HepG2 (cell line): ENCODE results near the gene ATG7. TPM values are rescaled to one million over a fixed set of nuclear protein-coding genes. Genes with fewer than 3 reads are reported as not detected.

Experiments
- ATAC-seq: fragments of 200-7000 bp; cut with Tn5 transposase; 3 replicates; pipeline ENCODE4 v1.9.1; 2020; ENCODE audit warnings: mild to moderate bottlenecking, moderate library complexity
- BruUV-seq: library from RNA; stranded (reverse); fragments of 400-500 nt; replicated peaks from 2 replicates; lab custom pipeline; 2021; lab: Mats Ljungman, UMichigan
- CTCF ChIA-PET: fragments of 300-600 bp; formaldehyde crosslinking; extraction: SDS; loops from one replicate; lab custom pipeline; 2021; ENCODE audit warnings: low total read pairs, inconsistent platforms, low intra/inter-chr PET ratio; lab: Yijun Ruan, JAX
- POLR2A ChIA-PET: fragments of 350-600 bp; sonication (Branson Sonifier 250); formaldehyde crosslinking; loops from one replicate; lab custom pipeline; 2020; ENCODE audit warnings: antibody characterized with exemption, inconsistent platforms; lab: Yijun Ruan, JAX
- DNase-seq: peaks from one replicate; pipeline ENCODE4 v3.0.0-alpha.2; 2015; ENCODE audit warnings: low spot score
- FAIRE-seq: peaks from 3 replicates; lab custom pipeline; 2011; peaks lifted over from hg19 to GRCh38; lab: Jason Lieb, UNC
- H2AFZ ChIP-seq: one replicate; pipeline ENCODE4 v1.6.1; 2011; ENCODE audit warnings: low read length, inconsistent platforms
- H3K27ac ChIP-seq: fragments of 300-600 bp; 3 replicates; pipeline ENCODE4 v1.8.0; 2011; ENCODE audit warnings: mixed run types, mild to moderate bottlenecking, mixed read lengths, low read length, inconsistent platforms; ENCODE audit not compliant: insufficient read depth; ENCODE audit errors: extremely low read length
- H3K27me3 ChIP-seq, 2 experiments: fragments of 200-600 bp in 1 of 2; 2 replicates in 1 of 2; 3 replicates in 1 of 2; pipeline versions ENCODE4 v1.6.0 to v1.8.0; 2011; ENCODE audit warnings: low read length in 2 of 2, mild to moderate bottlenecking in 2 of 2, moderate library complexity in 2 of 2, inconsistent platforms in 1 of 2; ENCODE audit not compliant: insufficient read depth in 2 of 2, control insufficient read depth in 1 of 2
- H3K36me3 ChIP-seq, 2 experiments: fragments of 200-600 bp in 1 of 2; replicated peaks in 1 of 2; 2 replicates in 1 of 2; 3 replicates in 1 of 2; pipeline versions ENCODE4 v1.5.1 to v1.8.0; 2011; ENCODE audit warnings: low read length in 2 of 2, inconsistent platforms in 1 of 2; ENCODE audit not compliant: insufficient read depth in 2 of 2, control insufficient read depth in 1 of 2
- H3K4me1 ChIP-seq: 2 replicates; pipeline ENCODE4 v1.5.1; 2012; ENCODE audit warnings: low read length, inconsistent platforms; ENCODE audit not compliant: insufficient read depth
- H3K4me2 ChIP-seq: 2 replicates; pipeline ENCODE4 v1.6.0; 2011; ENCODE audit warnings: low read depth, low read length, inconsistent platforms
- H3K4me3 ChIP-seq, 3 experiments: fragments of 200-600 bp in 1 of 3; sonication (generic), shearing (Covaris generic) in 1 of 3; replicated peaks in 1 of 3; 2 replicates each; pipeline ENCODE4 v1.5.1; 2011 to 2016; ENCODE audit warnings: low read length in 3 of 3, inconsistent platforms in 2 of 3, low read depth in 2 of 3, mild to moderate bottlenecking in 2 of 3, control low read depth in 1 of 3, mixed read lengths in 1 of 3; ENCODE audit not compliant: insufficient read depth in 1 of 3
- H3K79me2 ChIP-seq: one replicate; pipeline ENCODE4 v1.6.1; 2011; ENCODE audit warnings: low read length, inconsistent platforms; ENCODE audit not compliant: insufficient read depth
- H3K9ac ChIP-seq: 2 replicates; pipeline ENCODE4 v1.6.0; 2011; ENCODE audit warnings: mild to moderate bottlenecking, low read depth, low read length, inconsistent platforms; ENCODE audit not compliant: insufficient read depth
- H3K9me3 ChIP-seq: 2 replicates; pipeline ENCODE4 v1.5.1; 2012; ENCODE audit warnings: mild to moderate bottlenecking, low read length
- H4K20me1 ChIP-seq: 2 replicates; pipeline ENCODE4 v1.6.0; 2011; ENCODE audit warnings: inconsistent platforms, mild to moderate bottlenecking, low read length, moderate library complexity; ENCODE audit not compliant: insufficient read depth
- FOXA1 ChIP-seq, 2 experiments: fragments of 450-650 bp in 1 of 2; sonication (generic) in 1 of 2; formaldehyde crosslinking in 1 of 2; IDR thresholded peaks; 2 replicates each; pipeline versions ENCODE4 v1.4.0 to v1.6.1; 2016 to 2020; ENCODE audit warnings: missing genetic modification reagents in 1 of 2
- HNRNPK ChIP-seq: fragments of 200-400 bp; formaldehyde crosslinking; IDR thresholded peaks from 2 replicates; pipeline ENCODE4 v1.6.1; 2018; ENCODE audit warnings: low read length, low read depth, moderate library complexity, mild to moderate bottlenecking; ENCODE audit not compliant: poor library complexity, severe bottlenecking
- HOXA7 ChIP-seq: sonication (generic); formaldehyde crosslinking; IDR thresholded peaks from 2 replicates; pipeline ENCODE4 v1.8.1; 2022; ENCODE audit warnings: mild to moderate bottlenecking, missing genetic modification reagents, moderate library complexity
- RFX5 ChIP-seq: IDR thresholded peaks from 2 replicates; pipeline ENCODE4 v1.6.1; 2011; ENCODE audit warnings: low read depth, low read length, improper control_type of control experiment
- ZBTB49 ChIP-seq: sonication (generic); formaldehyde crosslinking; IDR thresholded peaks from 2 replicates; pipeline ENCODE4 v1.4.0; 2020; ENCODE audit warnings: missing genetic modification reagents, borderline replicate concordance
- ZNF101 ChIP-seq: sonication (generic); formaldehyde crosslinking; IDR thresholded peaks from 2 replicates; pipeline ENCODE4 v1.4.0; 2020; ENCODE audit warnings: mild to moderate bottlenecking, low read depth, missing genetic modification reagents, borderline replicate concordance
- ZNF556 ChIP-seq: sonication (generic); formaldehyde crosslinking; IDR thresholded peaks from 2 replicates; pipeline ENCODE4 v1.4.0; 2020; ENCODE audit warnings: mild to moderate bottlenecking, missing genetic modification reagents, borderline replicate concordance
- WGBS: methylation state at CpG from one replicate; pipeline ENCODE4 v1.1.6; 2017; ENCODE audit warnings: low lambda C conversion rate; 5-methylcytosine and 5-hydroxymethylcytosine counted together
- in situ Hi-C: cut with HindIII; loops from 2 replicates; pipeline ENCODE4 v1.10.0; 2017; ENCODE audit warnings: low pct_unique_long_range_greater_than_20kb; ENCODE audit not compliant: extremely low pct_ligation_motif_present
- intact Hi-C: fragments of 100-400 bp; cut with micrococcal nuclease; formaldehyde crosslinking; loops from one replicate; pipeline ENCODE4 v1.10.0; 2022; ENCODE audit not compliant: unreplicated experiment
- polyA plus RNA-seq, 8 experiments: library from polyadenylated mRNA; depleted of rRNA in 3 of 8; stranded (reverse) in 7 of 8; unstranded in 1 of 8; fragments of >200 nt; fragmentation: Illumina TruSeq in 4 of 8; extraction: Trizol in 4 of 8; gene quantifications; 2 replicates each; pipeline versions ENCODE4 v1.2.1 to v1.2.3, GENCODE V29; 2011 to 2016; ENCODE audit warnings: low read depth in 4 of 8, missing spikeins in 1 of 8, mixed read lengths in 1 of 8; ENCODE audit not compliant: insufficient read depth in 1 of 8
- total RNA-seq, 5 experiments: library from RNA; depleted of rRNA; stranded (reverse); fragments of >200 nt; fragmentation: Illumina TruSeq; extraction: Trizol; gene quantifications; 2 replicates each; pipeline ENCODE4 v1.2.3, GENCODE V29; 2016; ENCODE audit warnings: low read depth in 1 of 5
- TF ChIP-seq, protein P1 (sequence below): sonication (generic); formaldehyde crosslinking; IDR thresholded peaks from 2 replicates; pipeline ENCODE4 v1.4.0; 2020; ENCODE audit warnings: mild to moderate bottlenecking, missing genetic modification reagents
- TF ChIP-seq, protein P2 (sequence below): sonication (generic); formaldehyde crosslinking; IDR thresholded peaks from 2 replicates; pipeline ENCODE4 v1.5.1; 2020; ENCODE audit warnings: mild to moderate bottlenecking, missing genetic modification reagents, borderline replicate concordance

Gene ATG7
- total and polyA plus RNA-seq, 2 of the 13 experiments (the other 11 are each of a cell fraction or from before 2014, with no cell fraction given), result 7.8 to 22.1 TPM

DNA sequence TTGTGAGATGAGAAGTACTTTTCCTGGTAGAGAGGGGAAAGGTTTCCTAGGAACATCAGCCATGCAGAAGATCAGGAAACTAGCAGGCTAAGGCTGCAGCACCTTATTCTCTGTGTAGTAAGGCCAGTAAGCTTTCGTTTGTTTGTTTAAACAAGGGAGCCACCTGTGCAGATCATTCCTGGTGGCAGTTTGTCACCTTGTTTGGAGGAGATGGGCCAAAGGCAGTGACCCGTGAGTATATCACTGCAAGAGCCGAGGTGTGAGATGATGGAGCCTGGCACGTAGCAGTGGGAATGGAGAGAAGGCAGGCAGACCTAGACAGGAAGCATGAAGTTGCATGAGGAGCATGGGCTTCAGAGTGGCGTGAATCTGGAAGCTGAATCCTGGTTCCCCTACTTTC lies 19.6 kb downstream of the ATG7 start:
- no peak for FAIRE-seq
- POLR2A ChIA-PET, result interaction anchor here (1.7 kb wide), 1 partner anchor 20 kb away, joined by 4 read pairs; the partner anchor contains the start of gene ATG7
- no TSS peak for BruUV-seq
- H3K79me2 ChIP-seq, result no peaks in the 10 kb centered on the region
- WGBS, result 91% methylated on average over 5 of the region's 5 CpGs
- no peak overlapping the region for H3K9ac ChIP-seq
- H3K4me2 ChIP-seq, result no peak overlapping the region
- peaks cover 0 to 2% of the 10 kb centered on the region in 2 experiments; a peak in 2 of 5 replicates for H3K36me3 ChIP-seq
- DNase-seq, result no peak
- H3K27ac ChIP-seq, result no peak overlapping the region
- no peaks in the 10 kb centered on the region for H3K27me3 ChIP-seq
- ATAC-seq, result no peak
- H2AFZ ChIP-seq, result no peak overlapping the region
- H3K4me3 ChIP-seq, result no peak overlapping the region
- intact Hi-C loops, result no loop called here
- H4K20me1 ChIP-seq, result no peaks in the 10 kb centered on the region
- CTCF ChIA-PET, result no interaction called here
- H3K9me3 ChIP-seq, result no peaks in the 10 kb centered on the region
- TF ChIP-seq FOXA1 (IDR thresholded peaks at IDR 0.05) (no peak), FOXA1 (CRISPR knock-in tag; IDR thresholded peaks at IDR 0.05) (no peak), HOXA7 (no peak), HNRNPK (no peak), ZNF101 (CRISPR knock-in tag) (no peak), ZBTB49 (CRISPR knock-in tag) (no peak), ZNF556 (no peak), RFX5 (no peak)
- TF ChIP-seq, protein P1, sequence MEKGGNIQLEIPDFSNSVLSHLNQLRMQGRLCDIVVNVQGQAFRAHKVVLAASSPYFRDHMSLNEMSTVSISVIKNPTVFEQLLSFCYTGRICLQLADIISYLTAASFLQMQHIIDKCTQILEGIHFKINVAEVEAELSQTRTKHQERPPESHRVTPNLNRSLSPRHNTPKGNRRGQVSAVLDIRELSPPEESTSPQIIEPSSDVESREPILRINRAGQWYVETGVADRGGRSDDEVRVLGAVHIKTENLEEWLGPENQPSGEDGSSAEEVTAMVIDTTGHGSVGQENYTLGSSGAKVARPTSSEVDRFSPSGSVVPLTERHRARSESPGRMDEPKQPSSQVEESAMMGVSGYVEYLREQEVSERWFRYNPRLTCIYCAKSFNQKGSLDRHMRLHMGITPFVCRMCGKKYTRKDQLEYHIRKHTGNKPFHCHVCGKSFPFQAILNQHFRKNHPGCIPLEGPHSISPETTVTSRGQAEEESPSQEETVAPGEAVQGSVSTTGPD (CRISPR knock-in tag), result no peak
- TF ChIP-seq, protein P2, sequence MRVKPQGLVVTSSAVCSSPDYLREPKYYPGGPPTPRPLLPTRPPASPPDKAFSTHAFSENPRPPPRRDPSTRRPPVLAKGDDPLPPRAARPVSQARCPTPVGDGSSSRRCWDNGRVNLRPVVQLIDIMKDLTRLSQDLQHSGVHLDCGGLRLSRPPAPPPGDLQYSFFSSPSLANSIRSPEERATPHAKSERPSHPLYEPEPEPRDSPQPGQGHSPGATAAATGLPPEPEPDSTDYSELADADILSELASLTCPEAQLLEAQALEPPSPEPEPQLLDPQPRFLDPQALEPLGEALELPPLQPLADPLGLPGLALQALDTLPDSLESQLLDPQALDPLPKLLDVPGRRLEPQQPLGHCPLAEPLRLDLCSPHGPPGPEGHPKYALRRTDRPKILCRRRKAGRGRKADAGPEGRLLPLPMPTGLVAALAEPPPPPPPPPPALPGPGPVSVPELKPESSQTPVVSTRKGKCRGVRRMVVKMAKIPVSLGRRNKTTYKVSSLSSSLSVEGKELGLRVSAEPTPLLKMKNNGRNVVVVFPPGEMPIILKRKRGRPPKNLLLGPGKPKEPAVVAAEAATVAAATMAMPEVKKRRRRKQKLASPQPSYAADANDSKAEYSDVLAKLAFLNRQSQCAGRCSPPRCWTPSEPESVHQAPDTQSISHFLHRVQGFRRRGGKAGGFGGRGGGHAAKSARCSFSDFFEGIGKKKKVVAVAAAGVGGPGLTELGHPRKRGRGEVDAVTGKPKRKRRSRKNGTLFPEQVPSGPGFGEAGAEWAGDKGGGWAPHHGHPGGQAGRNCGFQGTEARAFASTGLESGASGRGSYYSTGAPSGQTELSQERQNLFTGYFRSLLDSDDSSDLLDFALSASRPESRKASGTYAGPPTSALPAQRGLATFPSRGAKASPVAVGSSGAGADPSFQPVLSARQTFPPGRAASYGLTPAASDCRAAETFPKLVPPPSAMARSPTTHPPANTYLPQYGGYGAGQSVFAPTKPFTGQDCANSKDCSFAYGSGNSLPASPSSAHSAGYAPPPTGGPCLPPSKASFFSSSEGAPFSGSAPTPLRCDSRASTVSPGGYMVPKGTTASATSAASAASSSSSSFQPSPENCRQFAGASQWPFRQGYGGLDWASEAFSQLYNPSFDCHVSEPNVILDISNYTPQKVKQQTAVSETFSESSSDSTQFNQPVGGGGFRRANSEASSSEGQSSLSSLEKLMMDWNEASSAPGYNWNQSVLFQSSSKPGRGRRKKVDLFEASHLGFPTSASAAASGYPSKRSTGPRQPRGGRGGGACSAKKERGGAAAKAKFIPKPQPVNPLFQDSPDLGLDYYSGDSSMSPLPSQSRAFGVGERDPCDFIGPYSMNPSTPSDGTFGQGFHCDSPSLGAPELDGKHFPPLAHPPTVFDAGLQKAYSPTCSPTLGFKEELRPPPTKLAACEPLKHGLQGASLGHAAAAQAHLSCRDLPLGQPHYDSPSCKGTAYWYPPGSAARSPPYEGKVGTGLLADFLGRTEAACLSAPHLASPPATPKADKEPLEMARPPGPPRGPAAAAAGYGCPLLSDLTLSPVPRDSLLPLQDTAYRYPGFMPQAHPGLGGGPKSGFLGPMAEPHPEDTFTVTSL (CRISPR knock-in tag), result no peak
- in situ Hi-C loops, result no loop called here
- H3K4me1 ChIP-seq, result peaks cover 8% of the 10 kb centered on the region; the same call in 1 of the 2 replicates
